Liver (tissue), 9 donors: ENCODE results near the gene SOX8. TPM values are rescaled to one million over a fixed set of nuclear protein-coding genes. Genes with fewer than 3 reads are reported as not detected.

ENCODE experiments used
- DNase-seq: peaks from one replicate; pipeline ENCODE4 v3.0.0-alpha.2; 2017; ENCODE audit warnings: low spot score
- H3K27ac ChIP-seq, 2 donors: one replicate each; pipeline ENCODE4 v1.7.0; 2013; ENCODE audit warnings: inconsistent platforms in 2 of 2, low read length in 2 of 2, control low read depth in 1 of 2, low read depth in 1 of 2, mild to moderate bottlenecking in 1 of 2
- H3K27me3 ChIP-seq, 4 donors: one replicate each; pipeline versions ENCODE4 v1.6.1 to v1.7.0; 2013; ENCODE audit warnings: low read length in 3 of 4, inconsistent platforms in 1 of 4, mild to moderate bottlenecking in 1 of 4, moderate library complexity in 1 of 4; ENCODE audit not compliant: control insufficient read depth in 4 of 4, insufficient read depth in 4 of 4
- H3K36me3 ChIP-seq, 4 donors: one replicate each; pipeline versions ENCODE4 v1.6.1 to v1.7.0; 2013; ENCODE audit warnings: low read length in 3 of 4, mild to moderate bottlenecking in 3 of 4, low read depth in 1 of 4, moderate library complexity in 1 of 4; ENCODE audit not compliant: control insufficient read depth in 4 of 4, insufficient read depth in 3 of 4
- H3K4me1 ChIP-seq, 4 donors: one replicate each; pipeline versions ENCODE4 v1.6.1 to v1.7.0; 2013; ENCODE audit warnings: low read length in 3 of 4, mild to moderate bottlenecking in 3 of 4, moderate library complexity in 1 of 4; ENCODE audit not compliant: control insufficient read depth in 4 of 4, insufficient read depth in 4 of 4
- H3K4me3 ChIP-seq, 3 donors: one replicate each; pipeline versions ENCODE4 v1.6.1 to v1.7.0; 2013; ENCODE audit warnings: low read length in 3 of 3, control low read depth in 1 of 3, low read depth in 1 of 3, mild to moderate bottlenecking in 1 of 3
- H3K9ac ChIP-seq, 2 donors: one replicate each; pipeline ENCODE4 v1.7.0; 2013; ENCODE audit warnings: low read length in 2 of 2, mild to moderate bottlenecking in 2 of 2, moderate library complexity in 2 of 2, control low read depth in 1 of 2, low read depth in 1 of 2
- H3K9me3 ChIP-seq, 4 donors: one replicate each; pipeline versions ENCODE4 v1.6.1 to v1.7.0; 2013; ENCODE audit warnings: low read length in 3 of 4; ENCODE audit not compliant: control insufficient read depth in 4 of 4
- CTCF ChIP-seq: fragments of 150-350 bp; IDR thresholded peaks from 2 replicates; pipeline ENCODE4 v1.5.1; 2017; ENCODE audit warnings: improper control_type of control experiment, low read depth, low read length; ENCODE audit not compliant: missing input control
- FOXA1 ChIP-seq: IDR thresholded peaks from 2 replicates; pipeline ENCODE4 v1.6.1; 2016; ENCODE audit warnings: antibody characterized with exemption
- FOXA2 ChIP-seq: IDR thresholded peaks from 2 replicates; pipeline ENCODE4 v1.6.1; 2016; ENCODE audit warnings: antibody characterized with exemption
- GABPA ChIP-seq, 2 donors: IDR thresholded peaks in 1 of 2; conservative IDR thresholded peaks in 1 of 2; 2 replicates each; pipeline ENCODE4 v1.6.1; 2016; ENCODE audit warnings: antibody characterized with exemption in 2 of 2, mild to moderate bottlenecking in 1 of 2, moderate library complexity in 1 of 2
- HNF4A ChIP-seq, 2 donors: conservative IDR thresholded peaks; 2 replicates each; pipeline ENCODE4 v1.6.1; 2016; ENCODE audit warnings: antibody characterized with exemption in 2 of 2, mild to moderate bottlenecking in 2 of 2
- HNF4G ChIP-seq: IDR thresholded peaks from 2 replicates; pipeline ENCODE4 v1.6.1; 2016; ENCODE audit warnings: antibody characterized with exemption
- JUND ChIP-seq, 2 donors: IDR thresholded peaks; 2 replicates each; pipeline ENCODE4 v1.6.1; 2016; ENCODE audit warnings: antibody characterized with exemption in 2 of 2
- NR2F2 ChIP-seq: IDR thresholded peaks from 2 replicates; pipeline ENCODE4 v1.6.1; 2016; ENCODE audit warnings: antibody characterized with exemption
- RAD21 ChIP-seq, 2 donors: IDR thresholded peaks; 2 replicates each; pipeline ENCODE4 v1.6.1; 2016; ENCODE audit warnings: antibody characterized with exemption in 2 of 2, mild to moderate bottlenecking in 2 of 2
- REST ChIP-seq: IDR thresholded peaks from 2 replicates; pipeline ENCODE4 v1.6.1; 2016; ENCODE audit warnings: antibody characterized with exemption, mild to moderate bottlenecking
- RXRA ChIP-seq, 2 donors: IDR thresholded peaks; 2 replicates each; pipeline ENCODE4 v1.6.1; 2017 to 2018; ENCODE audit warnings: antibody characterized with exemption in 2 of 2, mild to moderate bottlenecking in 1 of 2
- SP1 ChIP-seq: IDR thresholded peaks from 2 replicates; pipeline ENCODE4 v1.6.1; 2018; ENCODE audit warnings: antibody characterized with exemption, mild to moderate bottlenecking
- TAF1 ChIP-seq: conservative IDR thresholded peaks from 2 replicates; pipeline ENCODE4 v1.6.1; 2016; ENCODE audit warnings: antibody characterized with exemption, mild to moderate bottlenecking
- WGBS: extraction: QIAGEN DNeasy Blood & Tissue Kit; methylation state at CpG from one replicate; pipeline ENCODE4 v1.1.7; 2013; 5-methylcytosine and 5-hydroxymethylcytosine counted together
- polyA plus RNA-seq, 2 donors: library from polyadenylated mRNA; stranded (reverse) in 1 of 2; unstranded in 1 of 2; fragments of 200-250 nt in 1 of 2; fragments of >200 nt in 1 of 2; fragmentation: Nextera tagmentation in 1 of 2; extraction: Ambion mirVana in 1 of 2; gene quantifications; one replicate each; pipeline versions ENCODE4 v1.2.1 to v1.2.3, GENCODE V29; 2013 to 2015
- total RNA-seq, 2 donors: library from RNA; depleted of rRNA; stranded (reverse); fragments of >200 nt; gene quantifications; one replicate each; pipeline ENCODE4 v1.2.3, GENCODE V29; 2014
- TF ChIP-seq, protein P1 (sequence below): IDR thresholded peaks from 2 replicates; pipeline ENCODE4 v1.6.1; 2016; ENCODE audit warnings: antibody characterized with exemption
- TF ChIP-seq, protein P2 (sequence below): IDR thresholded peaks from 2 replicates; pipeline ENCODE4 v1.6.1; 2016; ENCODE audit warnings: antibody characterized with exemption
- donor health status: healthy.
- donor health status: healthy.
- donor health status: healthy.
- donor health status: healthy.
- donor health status: healthy.

The SOX8 gene
- total and polyA plus RNA-seq, 4 donors = 0.05 to 0.33 (median 0.17) TPM; not detected in 1

DNA sequence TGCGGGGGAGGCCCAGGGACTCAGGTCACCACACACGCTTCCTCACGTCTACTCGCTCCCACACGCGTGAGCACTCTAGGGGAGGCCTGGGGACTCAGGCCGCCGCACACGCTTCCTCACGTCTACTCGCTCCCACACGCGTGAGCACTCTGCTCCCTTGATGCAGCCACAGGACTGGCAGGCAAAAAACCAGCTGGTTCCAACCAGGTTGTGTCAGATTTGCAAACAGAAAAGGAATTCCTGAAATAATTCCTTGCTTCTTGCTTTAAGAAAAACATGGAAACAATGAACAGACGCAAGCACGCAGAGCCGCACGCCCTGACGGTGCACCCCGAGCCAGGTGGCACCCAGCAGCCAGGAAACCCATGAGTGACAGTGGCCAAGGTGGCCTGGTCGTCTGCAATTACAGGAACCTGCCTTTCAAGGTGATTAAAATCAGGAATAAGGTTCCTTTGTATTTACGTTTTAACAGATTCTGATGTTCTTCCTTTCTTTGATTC lies 48.7 kb upstream of the SOX8 start:
- no peaks in the 10 kb centered on the region for H3K27me3 ChIP-seq
- H3K27ac ChIP-seq = no peak overlapping the region
- H3K9ac ChIP-seq = no peak overlapping the region
- WGBS = 93% methylated on average over 21 of the region's 21 CpGs
- H3K36me3 ChIP-seq = peaks cover 0 to 21% (median 2%) of the 10 kb centered on the region in 4 donors
- TF ChIP-seq RAD21 (IDR thresholded peaks at IDR 0.05) = no peak
- TF ChIP-seq, protein P1, sequence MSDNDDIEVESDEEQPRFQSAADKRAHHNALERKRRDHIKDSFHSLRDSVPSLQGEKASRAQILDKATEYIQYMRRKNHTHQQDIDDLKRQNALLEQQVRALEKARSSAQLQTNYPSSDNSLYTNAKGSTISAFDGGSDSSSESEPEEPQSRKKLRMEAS = no peak
- TF ChIP-seq HNF4G = no peak
- no peak for TF ChIP-seq REST
- TF ChIP-seq JUND (IDR thresholded peaks at IDR 0.05) = no peak
- no peak for TF ChIP-seq NR2F2
- TF ChIP-seq CTCF = no peak
- no peak for TF ChIP-seq GABPA (IDR thresholded peaks at IDR 0.05 in 1 of 2, conservative IDR thresholded peaks at IDR 0.05 in 1 of 2)
- DNase-seq = no peak
- H3K4me3 ChIP-seq = no peak overlapping the region
- H3K4me1 ChIP-seq = no peaks in the 10 kb centered on the region
- no peaks in the 10 kb centered on the region for H3K9me3 ChIP-seq

- H3K27me3 ChIP-seq = no peaks in the 10 kb centered on the region
- H3K4me3 ChIP-seq = no peak overlapping the region
- H3K36me3 ChIP-seq = peaks cover 0 to 21% (median 2%) of the 10 kb centered on the region in 4 donors
- no peaks in the 10 kb centered on the region for H3K9me3 ChIP-seq
- 96% methylated on average over 15 of the region's 15 CpGs for WGBS
- H3K27ac ChIP-seq = no peak overlapping the region
- no peaks in the 10 kb centered on the region for H3K4me1 ChIP-seq
- DNase-seq = no peak
- H3K9ac ChIP-seq = no peak overlapping the region
- TF ChIP-seq TAF1 (no peak), CTCF (no peak), JUND (IDR thresholded peaks at IDR 0.05) (no peak), HNF4A (conservative IDR thresholded peaks at IDR 0.05) (no peak), FOXA2 (no peak), RXRA (IDR thresholded peaks at IDR 0.05) (no peak), NR2F2 (no peak), REST (no peak), GABPA (IDR thresholded peaks at IDR 0.05 in 1 of 2, conservative IDR thresholded peaks at IDR 0.05 in 1 of 2) (no peak), SP1 (no peak), RAD21 (IDR thresholded peaks at IDR 0.05) (no peak), HNF4G (no peak), FOXA1 (no peak)
- TF ChIP-seq, protein P2, sequence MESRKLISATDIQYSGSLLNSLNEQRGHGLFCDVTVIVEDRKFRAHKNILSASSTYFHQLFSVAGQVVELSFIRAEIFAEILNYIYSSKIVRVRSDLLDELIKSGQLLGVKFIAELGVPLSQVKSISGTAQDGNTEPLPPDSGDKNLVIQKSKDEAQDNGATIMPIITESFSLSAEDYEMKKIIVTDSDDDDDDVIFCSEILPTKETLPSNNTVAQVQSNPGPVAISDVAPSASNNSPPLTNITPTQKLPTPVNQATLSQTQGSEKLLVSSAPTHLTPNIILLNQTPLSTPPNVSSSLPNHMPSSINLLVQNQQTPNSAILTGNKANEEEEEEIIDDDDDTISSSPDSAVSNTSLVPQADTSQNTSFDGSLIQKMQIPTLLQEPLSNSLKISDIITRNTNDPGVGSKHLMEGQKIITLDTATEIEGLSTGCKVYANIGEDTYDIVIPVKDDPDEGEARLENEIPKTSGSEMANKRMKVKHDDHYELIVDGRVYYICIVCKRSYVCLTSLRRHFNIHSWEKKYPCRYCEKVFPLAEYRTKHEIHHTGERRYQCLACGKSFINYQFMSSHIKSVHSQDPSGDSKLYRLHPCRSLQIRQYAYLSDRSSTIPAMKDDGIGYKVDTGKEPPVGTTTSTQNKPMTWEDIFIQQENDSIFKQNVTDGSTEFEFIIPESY = no peak
Measured at GRCh38 chr16:933581-933980, 48.0 kb upstream of the SOX8 start.
